Naive thymus-derived CD8-positive, alpha-beta T cell (primary cell): Measurements from ENCODE around the gene IVL. TPM values are rescaled to one million over a fixed set of nuclear protein-coding genes. Genes with fewer than 3 reads are reported as not detected.

Experiments
- ATAC-seq, 2 donors: fragments of 150-1000 bp; cut with Tn5 transposase in 1 of 2; sonication (Bioruptor Pico), chemical (Tn5 transposase) in 1 of 2; 1 replicate in 1 of 2; 2 replicates in 1 of 2; pipeline ENCODE4 v1.10.0; 2021; ENCODE audit warnings: mild to moderate bottlenecking in 2 of 2, moderate library complexity in 2 of 2
- POLR2A ChIA-PET: fragments of 350-600 bp; sonication (Branson Sonifier 250); formaldehyde crosslinking; loops from one replicate; lab custom pipeline; 2021; ENCODE audit warnings: antibody characterized with exemption; lab: Charles Lee
- DNase-seq, 10 donors: peaks; one replicate each; pipeline versions ENCODE4 v3.0.0 to v3.0.0-alpha.2; 2020 to 2022
- H3K27ac Mint-ChIP-seq, 10 donors: one replicate each; pipeline ENCODE4 v1.8.0; 2020 to 2022; ENCODE audit warnings: mild to moderate bottlenecking in 10 of 10, mixed read lengths in 10 of 10, moderate library complexity in 4 of 10, inconsistent platforms in 1 of 10
- H3K27me3 Mint-ChIP-seq, 5 donors: one replicate each; pipeline ENCODE4 v1.8.0; 2021 to 2022; ENCODE audit warnings: mixed read lengths in 5 of 5
- H3K36me3 Mint-ChIP-seq, 3 donors: one replicate each; pipeline ENCODE4 v1.8.0; 2020 to 2022; ENCODE audit warnings: mixed read lengths in 3 of 3, mild to moderate bottlenecking in 2 of 3, inconsistent platforms in 1 of 3
- H3K4me1 Mint-ChIP-seq, 4 donors: one replicate each; pipeline ENCODE4 v1.8.0; 2021 to 2022; ENCODE audit warnings: mixed read lengths in 4 of 4
- H3K4me3 Mint-ChIP-seq, 10 donors: one replicate each; pipeline ENCODE4 v1.8.0; 2020 to 2022; ENCODE audit warnings: mild to moderate bottlenecking in 10 of 10, mixed read lengths in 10 of 10, moderate library complexity in 6 of 10, inconsistent platforms in 1 of 10
- H3K9me3 Mint-ChIP-seq, 9 donors: one replicate each; pipeline ENCODE4 v1.8.0; 2020 to 2022; ENCODE audit warnings: mixed read lengths in 9 of 9, mild to moderate bottlenecking in 3 of 9, inconsistent platforms in 1 of 9, moderate library complexity in 1 of 9
- polyA plus RNA-seq, 3 donors: library from polyadenylated mRNA; unstranded; fragments of 300-500 nt; fragmentation: Illumina TruSeq; gene quantifications; one replicate each; pipeline ENCODE4 v1.2.3, GENCODE V29; 2021
- total RNA-seq, 8 experiments: library from RNA in 2 of 8; stranded (reverse) in 2 of 8; gene quantifications; one replicate each; pipeline ENCODE4 v1.2.3 and lab custom pipeline; 2021 to 2026

The IVL gene
- total and polyA plus RNA-seq, 5 experiments from 2014 or later, result not detected

DNA sequence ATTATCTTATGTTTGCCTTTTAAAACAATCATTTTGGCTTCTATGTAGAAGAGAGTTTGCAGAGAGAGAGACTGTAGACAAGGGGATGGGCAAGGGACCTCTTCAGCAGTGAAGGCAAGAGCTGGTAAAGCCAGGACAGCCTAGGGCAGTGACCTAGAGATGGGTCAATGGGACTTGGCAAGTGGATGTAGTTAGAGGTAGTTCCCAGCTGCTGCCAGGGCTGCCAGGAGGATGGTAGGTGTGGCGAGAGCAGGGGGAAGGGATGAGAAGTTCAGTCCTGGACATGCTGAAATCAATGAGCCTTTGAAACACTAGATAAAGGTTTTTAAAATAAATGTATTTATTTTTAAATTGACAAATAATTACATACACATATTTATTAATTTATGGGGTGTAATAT lies 32.3 kb downstream of the IVL start:
- Mint-ChIP-seq H3K27me3 (peaks cover 7 to 21% (median 13%) of the 10 kb centered on the region in 5 donors), H3K36me3 (no peaks in the 10 kb centered on the region), H3K9me3 (peaks cover 0 to 3% (median 0%) of the 10 kb centered on the region in 9 donors), H3K27ac (no peak overlapping the region), H3K4me3 (no peak overlapping the region), H3K4me1 (no peaks in the 10 kb centered on the region)
- POLR2A ChIA-PET, result no interaction called here
- no peak for DNase-seq
- no peak for ATAC-seq

DNA sequence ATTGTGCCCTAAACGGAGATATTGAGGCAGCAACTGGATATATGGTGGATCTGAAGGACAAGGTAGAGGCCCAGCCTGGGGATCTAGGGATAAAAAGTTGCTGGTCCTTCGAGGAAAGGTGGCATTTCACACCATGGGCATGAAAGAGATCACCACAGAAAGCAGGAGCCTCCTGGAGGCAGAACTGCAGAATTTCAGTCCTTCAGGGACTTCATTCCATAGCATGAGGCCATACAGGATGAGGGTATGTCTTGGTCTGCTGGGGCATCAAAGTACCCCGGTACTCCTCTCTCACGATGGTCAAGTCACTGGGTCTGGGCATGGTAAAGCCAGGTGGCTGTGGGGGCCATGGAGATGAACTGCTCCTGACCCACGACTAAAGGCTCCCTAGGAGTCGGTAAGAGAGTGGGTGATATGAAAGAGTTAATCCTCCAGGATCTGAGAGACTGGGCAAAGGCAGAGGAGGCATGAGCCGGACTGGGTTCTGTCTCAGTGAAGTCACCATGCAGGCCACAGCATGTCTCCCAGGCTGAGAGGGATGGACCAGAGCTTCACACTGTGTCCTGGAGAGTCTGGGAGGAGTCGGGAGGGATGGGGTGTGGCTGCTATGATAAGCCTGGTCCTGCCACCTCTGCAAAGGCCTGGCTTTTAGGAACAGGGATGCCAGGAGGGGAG lies 32.8 kb downstream of the IVL start:
- POLR2A ChIA-PET, result no interaction called here
- no peak for DNase-seq
- Mint-ChIP-seq H3K9me3 (peaks cover 0 to 3% (median 0%) of the 10 kb centered on the region in 9 donors), H3K4me3 (no peak overlapping the region), H3K27me3 (peaks cover 5 to 15% (median 13%) of the 10 kb centered on the region in 5 donors), H3K4me1 (no peaks in the 10 kb centered on the region), H3K27ac (no peak overlapping the region), H3K36me3 (no peaks in the 10 kb centered on the region)
- ATAC-seq, result no peak

- ATAC-seq (no peak), DNase-seq (no peak)
- Mint-ChIP-seq H3K36me3 (no peaks in the 10 kb centered on the region), H3K27me3 (peaks cover 7 to 19% (median 9%) of the 10 kb centered on the region in 5 donors), H3K27ac (no peak overlapping the region), H3K4me1 (no peaks in the 10 kb centered on the region), H3K4me3 (no peak overlapping the region), H3K9me3 (peaks cover 0 to 3% (median 0%) of the 10 kb centered on the region in 9 donors)
- POLR2A ChIA-PET, result no interaction called here
Measured at GRCh38 chr1:152942161-152942560, 33.8 kb downstream of the IVL start.

DNA sequence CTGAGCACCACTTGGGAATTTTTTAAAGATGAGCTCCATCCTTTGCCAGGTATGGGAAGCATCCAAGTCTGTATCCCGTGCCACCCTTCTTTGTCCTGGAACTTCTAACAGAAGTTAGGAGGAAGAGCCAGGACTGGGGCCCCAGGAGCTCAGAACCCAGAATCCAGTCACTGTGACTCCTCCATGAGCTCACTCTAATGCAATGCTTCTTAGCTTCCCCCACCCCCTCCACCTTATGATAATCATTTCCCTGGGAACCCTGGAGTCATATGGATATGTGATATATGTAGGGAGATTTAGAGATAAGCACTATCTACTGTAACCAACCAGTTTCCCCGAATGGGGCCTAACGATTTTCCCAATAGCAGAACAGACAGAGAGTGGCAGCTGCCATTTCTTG lies 37.9 kb downstream of the IVL start:
- DNase-seq, result no peak
- Mint-ChIP-seq H3K36me3 (no peaks in the 10 kb centered on the region), H3K4me1 (no peaks in the 10 kb centered on the region), H3K4me3 (no peak overlapping the region), H3K27ac (no peak overlapping the region), H3K27me3 (peaks cover 8 to 20% (median 13%) of the 10 kb centered on the region in 5 donors), H3K9me3 (no peaks in the 10 kb centered on the region)
- POLR2A ChIA-PET, result no interaction called here
- no peak for ATAC-seq

DNA sequence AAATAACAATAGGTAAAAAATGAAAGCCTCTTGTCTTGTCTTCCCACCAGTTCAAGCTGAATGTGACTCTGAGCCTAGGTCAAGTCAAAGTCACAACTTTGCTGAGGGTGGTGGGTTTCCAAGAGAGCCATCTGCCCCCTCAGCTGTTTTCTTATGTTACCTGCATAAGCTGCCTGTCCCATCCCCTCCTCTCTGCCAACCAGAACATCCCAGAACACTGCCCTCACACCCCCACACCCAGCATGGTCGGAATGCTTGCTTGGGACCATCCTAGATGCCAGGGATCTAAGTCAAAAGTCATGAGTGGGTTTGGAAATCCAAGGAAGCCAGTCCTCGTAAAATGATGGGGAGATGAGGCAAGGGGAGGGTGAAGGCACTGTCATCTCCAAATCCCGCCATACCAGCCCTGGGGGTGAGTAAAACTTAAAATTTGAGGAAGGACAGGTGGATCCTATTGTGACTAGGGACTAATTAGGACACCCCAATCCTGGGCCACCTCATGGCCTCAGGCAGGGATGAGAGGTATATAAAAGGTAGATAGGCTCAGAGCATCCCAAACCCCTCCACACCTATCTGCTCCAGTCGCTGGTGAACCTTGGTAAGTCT lies 38.4 kb downstream of the IVL start, which contains the start of gene SPRR5:
Gene SPRR5 (plus strand): TSS at position 556 of the 606 bp plus-strand sequence. CDS start 1,349 bp downstream, outside the sequence.
- ATAC-seq, result no peak
- Mint-ChIP-seq H3K9me3 (no peaks in the 10 kb centered on the region), H3K27me3 (peaks cover 9 to 20% (median 13%) of the 10 kb centered on the region in 5 donors), H3K36me3 (no peaks in the 10 kb centered on the region), H3K27ac (no peak within 1 kb of the TSS), H3K4me3 (no peak within 1 kb of the TSS), H3K4me1 (no peaks in the 10 kb centered on the region)
- DNase-seq, result no peak
- POLR2A ChIA-PET, result no interaction called here

- peaks cover 0 to 2% (median 0%) of the 10 kb centered on the region in 9 donors for H3K9me3 Mint-ChIP-seq
- no peak overlapping the region for H3K27ac Mint-ChIP-seq
- H3K27me3 Mint-ChIP-seq, result peaks cover 8 to 25% (median 19%) of the 10 kb centered on the region in 5 donors
- H3K4me3 Mint-ChIP-seq, result no peak overlapping the region
- H3K36me3 Mint-ChIP-seq, result no peaks in the 10 kb centered on the region
- H3K4me1 Mint-ChIP-seq, result no peaks in the 10 kb centered on the region
- DNase-seq, result no peak
- no peak for ATAC-seq
- POLR2A ChIA-PET, result no interaction called here
Measured at GRCh38 chr1:152951711-152952110, 43.4 kb downstream of the IVL start.

DNA sequence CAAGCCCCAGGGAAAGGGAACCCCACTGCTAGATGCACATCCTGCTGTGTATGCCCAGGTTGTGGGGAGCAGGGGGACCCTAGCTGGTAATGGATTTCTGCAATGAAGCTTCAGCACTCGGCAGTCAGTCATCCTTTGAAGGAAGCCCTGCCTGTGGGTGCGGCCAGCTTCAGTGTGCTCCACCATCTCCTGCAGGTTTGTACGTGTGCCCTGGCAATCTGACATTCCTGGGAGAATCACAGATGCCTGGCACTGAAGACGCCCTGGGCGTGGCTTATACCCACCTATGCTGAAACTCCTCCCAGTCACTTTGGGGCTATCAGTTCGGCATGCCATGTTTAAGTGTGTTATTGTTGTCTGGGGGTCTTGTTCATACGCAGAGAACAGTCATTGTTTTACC lies 45.4 kb downstream of the IVL start:
- no peak overlapping the region for H3K27ac Mint-ChIP-seq
- peaks cover 0 to 3% (median 0%) of the 10 kb centered on the region in 9 donors for H3K9me3 Mint-ChIP-seq
- no peak for ATAC-seq
- POLR2A ChIA-PET, result no interaction called here
- H3K4me1 Mint-ChIP-seq, result no peaks in the 10 kb centered on the region
- no peak overlapping the region for H3K4me3 Mint-ChIP-seq
- H3K27me3 Mint-ChIP-seq, result peaks cover 7 to 26% (median 10%) of the 10 kb centered on the region in 5 donors
- H3K36me3 Mint-ChIP-seq, result no peaks in the 10 kb centered on the region
- no peak for DNase-seq

- Mint-ChIP-seq H3K27me3 (peaks cover 6 to 26% (median 10%) of the 10 kb centered on the region in 5 donors), H3K27ac (no peak overlapping the region), H3K9me3 (peaks cover 0 to 3% (median 0%) of the 10 kb centered on the region in 9 donors), H3K4me3 (no peak overlapping the region), H3K4me1 (no peaks in the 10 kb centered on the region), H3K36me3 (no peaks in the 10 kb centered on the region)
- DNase-seq (no peak), ATAC-seq (no peak)
- POLR2A ChIA-PET, result no interaction called here
Measured at GRCh38 chr1:152954436-152954835, 46.1 kb downstream of the IVL start.

- Mint-ChIP-seq H3K4me3 (no peak overlapping the region), H3K4me1 (no peaks in the 10 kb centered on the region), H3K36me3 (no peaks in the 10 kb centered on the region), H3K9me3 (peaks cover 0 to 3% (median 0%) of the 10 kb centered on the region in 9 donors), H3K27ac (no peak overlapping the region), H3K27me3 (peaks cover 1 to 26% (median 13%) of the 10 kb centered on the region in 5 donors)
- POLR2A ChIA-PET, result no interaction called here
- ATAC-seq (no peak), DNase-seq (no peak)
Measured at GRCh38 chr1:152957561-152957960, 49.2 kb downstream of the IVL start.

GRCh38 chr1:152959273-152959672 lies 50.9 kb downstream of the IVL start:
- ATAC-seq (no peak), DNase-seq (no peak)
- Mint-ChIP-seq H3K36me3 (no peaks in the 10 kb centered on the region), H3K27me3 (peaks cover 3 to 22% (median 13%) of the 10 kb centered on the region in 5 donors), H3K9me3 (peaks cover 0 to 3% (median 0%) of the 10 kb centered on the region in 9 donors), H3K27ac (no peak overlapping the region), H3K4me3 (no peak overlapping the region), H3K4me1 (no peaks in the 10 kb centered on the region)
- POLR2A ChIA-PET, result no interaction called here

GRCh38 chr1:152959801-152960451 lies 51.6 kb downstream of the IVL start:
- H3K4me1 Mint-ChIP-seq, result no peaks in the 10 kb centered on the region
- H3K9me3 Mint-ChIP-seq, result peaks cover 0 to 3% (median 0%) of the 10 kb centered on the region in 9 donors
- H3K36me3 Mint-ChIP-seq, result no peaks in the 10 kb centered on the region
- no peak overlapping the region for H3K4me3 Mint-ChIP-seq
- no peak for DNase-seq
- POLR2A ChIA-PET, result no interaction called here
- no peak overlapping the region for H3K27ac Mint-ChIP-seq
- ATAC-seq, result no peak
- H3K27me3 Mint-ChIP-seq, result peaks cover 6 to 23% (median 13%) of the 10 kb centered on the region in 5 donors

GRCh38 chr1:152960452-152961044 lies 52.2 kb downstream of the IVL start:
- no peak overlapping the region for H3K4me3 Mint-ChIP-seq
- ATAC-seq, result no peak
- no peaks in the 10 kb centered on the region for H3K4me1 Mint-ChIP-seq
- H3K36me3 Mint-ChIP-seq, result no peaks in the 10 kb centered on the region
- no peak for DNase-seq
- peaks cover 0 to 3% (median 0%) of the 10 kb centered on the region in 9 donors for H3K9me3 Mint-ChIP-seq
- no peak overlapping the region for H3K27ac Mint-ChIP-seq
- POLR2A ChIA-PET, result no interaction called here
- H3K27me3 Mint-ChIP-seq, result peaks cover 8 to 29% (median 20%) of the 10 kb centered on the region in 5 donors
